ENCODE data around the gene KCNAB3. TPM values are rescaled to one million over a fixed set of nuclear protein-coding genes. Genes with fewer than 3 reads are reported as not detected.

Gene KCNAB3
- total RNA-seq, 2 experiments from 2014 or later: 6.6 to 6.7 TPM

DNA sequence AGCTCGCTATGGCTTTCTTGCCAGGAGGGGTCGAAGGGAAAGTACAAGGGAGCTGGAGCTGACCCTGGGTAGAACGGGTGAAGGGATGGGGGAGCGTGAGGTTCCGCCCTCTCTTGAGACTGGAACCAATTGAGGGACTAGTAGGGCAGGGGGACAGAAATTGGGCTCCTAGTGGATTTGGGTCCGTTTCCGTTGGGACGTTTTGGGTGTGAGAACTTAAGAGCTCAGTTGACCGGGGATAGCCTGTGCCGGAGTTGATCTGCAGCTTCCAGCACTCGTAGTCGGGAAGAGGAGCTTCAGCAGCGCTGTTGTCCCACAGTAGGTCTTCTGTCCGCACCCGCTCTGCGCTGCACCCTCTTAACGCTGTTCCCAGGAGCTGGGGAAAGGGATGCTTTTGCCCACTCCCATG is 2.8 kb upstream of the KCNAB3 start:
- Mint-ChIP-seq H3K36me3 (peaks cover 32% of the 10 kb centered on the region), H3K4me3 (peak overlapping the region; percentile 97), H3K9me3 (ENCODE audit: low read depth) (no peaks in the 10 kb centered on the region), H3K27me3 (no peaks in the 10 kb centered on the region), H3K27ac (peak overlapping the region; percentile 97), H3K4me1 (peaks cover 54% of the 10 kb centered on the region)
- CTCF ChIA-PET: interaction anchor here (0.6 to 12.2 kb wide), 28 partner anchors 9 to 245 kb away, joined by 3 to 130 read pairs (median 6); partner anchors contain the start of genes NAA38, RNF227 and TP53
- DNase-seq (peak; percentile 58), ATAC-seq (peak; percentile 25)

DNA sequence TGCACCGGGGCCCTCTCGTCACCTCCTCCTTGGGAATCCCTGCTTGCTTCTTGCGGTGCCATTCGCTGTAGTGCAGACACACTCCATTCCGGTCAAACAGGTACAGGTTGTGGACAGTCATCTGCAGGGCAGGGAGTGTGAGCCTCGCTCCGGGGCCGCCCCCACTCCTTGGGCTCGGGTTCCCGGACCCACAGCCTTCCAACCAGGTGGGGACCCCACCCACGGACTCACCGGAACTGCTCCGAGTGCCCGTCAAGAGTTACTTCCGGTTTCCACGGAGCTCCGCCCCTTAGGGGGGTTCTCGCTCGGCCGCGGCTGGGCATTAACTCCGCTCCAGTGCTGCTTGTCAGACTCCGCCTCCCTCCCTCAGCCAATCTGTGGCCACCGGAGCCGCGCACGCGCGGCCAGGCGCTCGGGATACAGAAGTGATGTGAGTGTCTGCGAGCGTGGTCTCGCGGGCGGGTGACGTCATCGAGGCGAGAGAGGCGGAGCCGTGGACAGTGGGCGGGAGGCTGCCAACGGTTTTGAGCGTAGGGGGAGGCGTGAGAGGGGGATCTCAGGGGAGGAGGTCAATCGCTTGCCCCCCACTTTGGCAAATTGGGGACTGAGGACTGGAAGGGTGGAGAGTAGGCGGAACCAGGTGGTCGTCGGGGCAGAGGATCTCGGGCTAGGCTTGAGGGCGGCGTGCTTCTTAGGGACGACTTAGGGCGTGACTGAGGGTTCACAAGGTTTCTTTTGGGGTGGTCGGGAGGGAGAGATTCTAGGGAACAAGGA is 2.2 kb upstream of the KCNAB3 start, which contains the start of the genes CNTROB and TRAPPC1:
Gene CNTROB (plus strand): TSS at position 498 of the 774 bp plus-strand sequence. CDS start 874 bp downstream, outside the sequence.
Gene TRAPPC1 (minus strand): TSS at position 238 of the 774 bp plus-strand sequence. CDS start 117 bp downstream, at position 121.
- CTCF ChIA-PET: interaction anchor here (0.6 to 12.2 kb wide), 25 partner anchors 9 to 244 kb away, joined by 3 to 130 read pairs (median 6); partner anchors contain the start of genes NAA38, RNF227 and TP53
- Mint-ChIP-seq H3K36me3 (peaks cover 28% of the 10 kb centered on the region), H3K4me3 (peak within 1 kb of the TSS; percentile 97), H3K4me1 (peaks cover 54% of the 10 kb centered on the region), H3K9me3 (ENCODE audit: low read depth) (no peaks in the 10 kb centered on the region), H3K27me3 (no peaks in the 10 kb centered on the region), H3K27ac (peak within 1 kb of the TSS; percentile 97)
- peak; percentile 97 for ATAC-seq
- peak; percentile 100 for DNase-seq

DNA sequence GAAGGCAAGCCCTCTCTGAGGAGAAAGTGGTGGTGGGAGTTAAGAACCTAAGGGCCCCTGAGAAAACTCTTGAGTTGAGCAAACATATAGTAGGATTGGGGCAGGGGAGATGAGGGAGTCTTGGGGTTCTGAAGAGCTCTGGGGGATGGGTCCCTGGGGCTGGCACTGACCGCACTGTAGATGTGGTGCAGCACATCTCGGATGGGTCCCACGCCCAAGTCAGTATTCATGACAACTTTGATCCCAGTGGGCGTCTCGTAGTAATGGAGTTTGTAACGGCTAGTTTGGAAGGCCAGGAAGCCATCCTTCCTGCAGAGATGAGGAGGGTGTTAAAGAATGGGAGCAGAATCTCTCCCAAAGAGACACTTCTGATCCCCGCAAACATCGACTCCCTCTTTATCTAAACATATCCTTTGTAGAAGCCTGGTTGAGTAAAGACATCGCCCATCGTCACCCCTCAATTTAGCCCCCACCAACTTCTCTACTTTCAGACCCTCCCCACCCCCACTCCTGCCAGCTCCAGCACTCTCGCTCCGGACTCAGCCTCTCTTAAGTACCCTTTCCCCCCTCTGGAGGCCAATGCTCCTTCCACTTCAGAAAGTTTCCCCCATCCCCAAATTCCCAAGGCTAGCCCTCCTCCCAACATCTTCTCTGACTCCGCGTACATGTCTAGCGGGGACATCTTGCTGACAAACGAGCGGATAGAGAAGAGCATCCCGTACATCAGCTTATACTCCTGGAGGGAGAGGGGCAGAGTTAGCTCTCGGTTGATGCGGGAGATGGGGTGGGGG is 1.4 kb upstream of the KCNAB3 start:
- Mint-ChIP-seq H3K9me3 (ENCODE audit: low read depth) (no peaks in the 10 kb centered on the region), H3K27ac (peak overlapping the region; percentile 97), H3K4me1 (peaks cover 50% of the 10 kb centered on the region)

DNA sequence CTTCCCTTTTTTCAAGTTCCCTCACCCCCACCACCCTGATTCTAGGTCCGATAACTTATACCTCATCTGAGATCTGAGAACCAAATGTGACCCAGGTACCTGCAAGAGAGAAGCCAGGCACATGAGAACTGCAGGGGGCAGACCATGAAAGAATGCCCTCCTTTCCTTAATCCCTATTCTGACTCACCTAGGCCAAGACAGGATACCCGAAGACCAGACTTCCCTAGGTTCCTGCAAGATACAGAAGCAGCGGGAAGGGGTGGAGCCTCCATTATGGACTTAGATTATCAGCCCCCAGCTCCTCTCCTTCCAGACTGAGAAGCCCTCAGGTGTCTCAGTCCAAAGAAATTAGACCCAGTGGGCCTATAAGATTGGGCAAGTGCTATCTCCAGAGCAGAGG is 2.1 kb downstream of the KCNAB3 start:
- Mint-ChIP-seq H3K27me3 (no peaks in the 10 kb centered on the region), H3K4me3 (no peak overlapping the region), H3K27ac (no peak overlapping the region), H3K36me3 (peaks cover 5% of the 10 kb centered on the region), H3K4me1 (peaks cover 33% of the 10 kb centered on the region), H3K9me3 (ENCODE audit: low read depth) (no peaks in the 10 kb centered on the region)
- ATAC-seq (no peak), DNase-seq (no peak)
- CTCF ChIA-PET: no interaction called here

More for the DNA sequence above, 1.4 kb upstream of the KCNAB3 start:
- H3K27me3 Mint-ChIP-seq: no peaks in the 10 kb centered on the region
- ATAC-seq (no peak), DNase-seq (peak; percentile 42)
- H3K36me3 Mint-ChIP-seq: peaks cover 20% of the 10 kb centered on the region
- peak overlapping the region; percentile 97 for H3K4me3 Mint-ChIP-seq
- CTCF ChIA-PET: interaction anchor here (0.9 to 12.2 kb wide), 12 partner anchors 10 to 110 kb away, joined by 3 to 130 read pairs (median 6); partner anchors contain the start of gene RNF227

DNA sequence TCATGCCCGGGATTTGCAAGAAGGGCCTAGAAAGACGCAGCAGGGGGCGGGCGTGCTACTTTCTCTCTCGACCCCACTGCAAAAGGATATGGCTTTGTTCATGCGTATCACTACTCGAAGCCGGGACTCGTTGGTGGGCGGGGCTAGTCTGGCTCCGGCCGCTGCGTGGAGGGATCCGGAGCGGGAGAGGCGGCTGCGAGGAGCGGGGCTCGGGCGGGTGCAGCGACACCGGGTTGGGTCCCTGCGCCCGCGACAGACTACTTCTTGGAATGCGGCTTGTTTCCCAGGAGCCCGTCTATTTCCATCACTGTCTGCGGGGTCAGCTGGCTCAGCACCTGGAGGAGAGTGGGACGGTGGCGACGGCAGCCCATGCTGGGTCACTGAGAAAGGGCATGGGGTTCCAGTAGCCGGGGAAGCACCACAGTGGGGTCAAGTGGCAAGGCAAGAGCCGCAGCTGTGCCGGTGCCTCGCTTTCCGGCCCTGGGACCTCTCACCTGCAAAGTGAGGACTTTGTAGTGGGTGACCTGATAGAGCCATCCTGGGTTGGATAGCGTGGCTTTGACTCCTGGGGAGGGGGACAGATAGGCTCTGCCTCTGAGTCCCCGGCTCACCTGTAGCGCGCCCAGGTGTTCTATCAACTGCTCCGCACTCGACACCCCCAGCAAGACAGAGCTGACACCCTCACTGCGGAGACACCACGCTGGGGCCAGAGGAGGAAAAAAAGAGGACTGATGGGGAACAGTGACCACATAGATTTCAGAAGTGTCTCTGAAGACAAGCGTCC is 6.6 kb downstream of the KCNAB3 start:
- no peaks in the 10 kb centered on the region for H3K9me3 Mint-ChIP-seq (ENCODE audit: low read depth)
- no peaks in the 10 kb centered on the region for H3K27me3 Mint-ChIP-seq

DNA sequence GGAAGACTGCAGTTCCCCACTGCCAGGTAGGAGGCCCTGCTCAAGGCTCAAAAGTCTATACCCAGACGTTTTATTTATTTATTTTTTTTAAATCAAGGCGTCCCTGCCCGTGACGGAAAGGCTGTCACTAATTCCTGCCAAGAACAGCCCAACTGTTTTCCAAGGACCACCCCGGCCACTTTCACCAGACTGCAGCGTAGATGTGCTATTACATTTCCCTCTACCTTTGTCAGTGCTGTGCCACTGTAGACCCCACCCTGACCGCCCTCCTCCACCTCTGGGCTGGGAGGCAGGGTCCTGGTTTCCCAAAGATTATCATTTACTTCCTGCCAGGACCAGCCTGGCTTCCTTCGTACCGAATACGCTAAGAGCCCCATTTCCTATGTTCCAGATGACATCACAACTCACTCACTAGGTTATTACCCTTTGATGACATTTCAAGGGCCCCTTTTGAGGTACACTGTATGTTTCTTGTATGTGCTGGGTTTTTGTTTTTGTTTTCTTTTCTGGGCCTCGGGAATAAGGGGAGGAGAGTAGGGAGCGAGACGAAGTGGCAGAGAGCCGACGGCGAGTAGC is 7.3 kb downstream of the KCNAB3 start:
- Mint-ChIP-seq H3K4me3 (peak overlapping the region; percentile 68), H3K4me1 (peaks cover 15% of the 10 kb centered on the region), H3K36me3 (no peaks in the 10 kb centered on the region), H3K9me3 (ENCODE audit: low read depth) (no peaks in the 10 kb centered on the region), H3K27me3 (no peaks in the 10 kb centered on the region), H3K27ac (peak overlapping the region; percentile 72)
- DNase-seq: no peak
- ATAC-seq: peak; percentile 27
- CTCF ChIA-PET: interaction anchor here (0.7 to 15.4 kb wide), 7 partner anchors 7 to 235 kb away, joined by 3 to 312 read pairs (median 3); partner anchors contain the start of genes CNTROB, TP53 and TRAPPC1

More for the DNA sequence above, 6.6 kb downstream of the KCNAB3 start:
- CTCF ChIA-PET: interaction anchor here (0.7 to 15.4 kb wide), 8 partner anchors 8 to 152 kb away, joined by 3 to 312 read pairs (median 3); partner anchors contain the start of genes CNTROB and TRAPPC1
- peaks cover 2% of the 10 kb centered on the region for H3K36me3 Mint-ChIP-seq
- peak overlapping the region; percentile 72 for H3K27ac Mint-ChIP-seq
- peaks cover 15% of the 10 kb centered on the region for H3K4me1 Mint-ChIP-seq
- ATAC-seq: peak; percentile 96
- peak; percentile 89 for DNase-seq
- H3K4me3 Mint-ChIP-seq: peak overlapping the region; percentile 68

DNA sequence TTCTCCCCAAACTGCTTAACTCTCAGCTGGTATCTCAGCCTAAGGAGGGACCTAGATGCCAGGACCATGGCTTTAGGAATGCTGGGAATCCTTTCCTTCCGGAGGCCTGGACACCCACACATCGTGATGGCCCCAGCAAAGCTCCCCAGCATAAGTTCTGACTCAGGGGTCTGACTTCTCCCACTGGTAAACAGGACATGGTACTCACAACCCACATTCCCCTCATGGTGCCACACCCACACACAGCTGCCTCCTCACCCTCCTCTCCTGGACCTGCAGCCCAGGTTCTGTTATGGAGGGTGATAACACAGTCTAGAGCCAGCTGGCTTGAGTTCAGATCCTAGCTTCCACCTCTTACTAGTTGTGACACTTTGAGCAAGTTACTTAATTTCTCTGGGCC is 12.8 kb downstream of the KCNAB3 start:
- peaks cover 28% of the 10 kb centered on the region for H3K4me1 Mint-ChIP-seq
- H3K27ac Mint-ChIP-seq: peak overlapping the region; percentile 14
- H3K9me3 Mint-ChIP-seq (ENCODE audit: low read depth): no peaks in the 10 kb centered on the region
- H3K4me3 Mint-ChIP-seq: peak overlapping the region; percentile 87
- peaks cover 2% of the 10 kb centered on the region for H3K36me3 Mint-ChIP-seq
- ATAC-seq (no peak), DNase-seq (no peak)
- H3K27me3 Mint-ChIP-seq: no peaks in the 10 kb centered on the region
- CTCF ChIA-PET: interaction anchor here (0.8 to 15.4 kb wide), 13 partner anchors 10 to 177 kb away, joined by 3 to 312 read pairs (median 6); partner anchors contain the start of genes CNTROB, KCNAB3, NAA38 and TRAPPC1

DNA sequence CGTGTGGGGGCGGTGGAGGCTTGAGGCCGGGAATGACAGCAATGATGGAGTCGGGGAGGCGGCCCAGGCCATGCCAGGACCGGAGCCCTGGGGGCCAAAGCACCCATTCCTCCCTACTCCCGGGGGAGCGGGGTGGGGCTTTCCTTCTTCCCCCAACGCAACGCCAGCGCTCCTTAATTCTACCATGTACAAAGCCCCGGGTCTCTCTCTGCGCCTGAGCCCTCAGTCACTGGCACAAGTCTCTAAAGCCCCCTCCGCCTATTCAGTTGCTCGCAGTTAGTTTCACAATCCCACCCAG is 13.3 kb downstream of the KCNAB3 start:
- ATAC-seq: no peak
- H3K4me1 Mint-ChIP-seq: peaks cover 28% of the 10 kb centered on the region
- CTCF ChIA-PET: interaction anchor here (0.8 to 15.4 kb wide), 15 partner anchors 10 to 158 kb away, joined by 3 to 312 read pairs (median 6); partner anchors contain the start of genes CHD3, CNTROB, KCNAB3 and NAA38
- peaks cover 2% of the 10 kb centered on the region for H3K36me3 Mint-ChIP-seq
- no peak for DNase-seq
- no peaks in the 10 kb centered on the region for H3K27me3 Mint-ChIP-seq
- no peaks in the 10 kb centered on the region for H3K9me3 Mint-ChIP-seq (ENCODE audit: low read depth)
- peak overlapping the region; percentile 87 for H3K4me3 Mint-ChIP-seq
- peak overlapping the region; percentile 14 for H3K27ac Mint-ChIP-seq

DNA sequence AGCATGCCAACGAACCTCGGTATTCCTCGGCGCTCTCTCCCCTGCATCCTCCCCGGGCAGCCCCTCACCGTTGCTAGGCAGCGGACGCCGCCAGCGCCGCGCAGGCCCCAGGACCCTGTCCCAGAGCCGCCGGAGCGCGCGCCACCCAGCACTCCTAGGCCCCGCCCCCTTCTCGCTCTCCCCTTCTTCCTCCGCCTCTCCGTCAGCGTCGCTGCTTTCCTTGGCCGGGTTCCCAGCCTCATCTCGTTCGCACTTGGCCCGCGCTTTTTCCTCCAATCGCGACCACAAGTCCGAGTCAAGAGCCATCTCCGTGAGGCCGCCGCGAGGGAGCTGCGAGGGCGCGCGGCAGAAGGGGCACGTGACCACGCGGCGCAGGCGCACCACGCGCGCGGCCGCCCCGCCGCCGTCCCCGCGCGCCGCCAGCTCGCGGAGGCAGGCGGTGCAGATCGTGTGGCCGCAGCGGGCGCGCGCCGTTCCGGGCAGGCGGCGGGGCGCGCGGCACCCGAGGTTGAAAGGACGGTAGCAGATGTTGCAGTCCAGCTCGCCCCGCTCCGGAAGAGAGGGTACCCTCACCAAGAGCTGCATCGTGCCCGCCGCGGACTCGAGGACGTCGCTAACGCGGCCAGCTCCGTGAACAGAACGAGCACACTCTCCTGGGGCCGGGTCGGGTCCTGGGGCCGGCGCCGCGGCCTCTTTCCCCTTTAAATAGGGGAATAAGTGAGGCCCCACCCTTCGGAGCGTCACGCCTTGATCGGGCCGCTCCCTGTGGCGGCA is 13.9 kb downstream of the KCNAB3 start, which contains the start of gene RNF227:
Gene RNF227 (minus strand): TSS at position 679 of the 774 bp plus-strand sequence. CDS start 94 bp downstream, at position 585.
- CTCF ChIA-PET: interaction anchor here (0.7 to 15.4 kb wide), 18 partner anchors 7 to 159 kb away, joined by 3 to 312 read pairs (median 4); partner anchors contain the start of genes CHD3, CNTROB, KCNAB3 and NAA38
- H3K27ac Mint-ChIP-seq: peak within 1 kb of the TSS; percentile 94
- H3K27me3 Mint-ChIP-seq: no peaks in the 10 kb centered on the region
- H3K4me1 Mint-ChIP-seq: peaks cover 28% of the 10 kb centered on the region
- ATAC-seq (peak; percentile 87), DNase-seq (peak; percentile 89)
- peaks cover 7% of the 10 kb centered on the region for H3K36me3 Mint-ChIP-seq
- H3K4me3 Mint-ChIP-seq: peak within 1 kb of the TSS; percentile 87
- H3K9me3 Mint-ChIP-seq (ENCODE audit: low read depth): no peaks in the 10 kb centered on the region

DNA sequence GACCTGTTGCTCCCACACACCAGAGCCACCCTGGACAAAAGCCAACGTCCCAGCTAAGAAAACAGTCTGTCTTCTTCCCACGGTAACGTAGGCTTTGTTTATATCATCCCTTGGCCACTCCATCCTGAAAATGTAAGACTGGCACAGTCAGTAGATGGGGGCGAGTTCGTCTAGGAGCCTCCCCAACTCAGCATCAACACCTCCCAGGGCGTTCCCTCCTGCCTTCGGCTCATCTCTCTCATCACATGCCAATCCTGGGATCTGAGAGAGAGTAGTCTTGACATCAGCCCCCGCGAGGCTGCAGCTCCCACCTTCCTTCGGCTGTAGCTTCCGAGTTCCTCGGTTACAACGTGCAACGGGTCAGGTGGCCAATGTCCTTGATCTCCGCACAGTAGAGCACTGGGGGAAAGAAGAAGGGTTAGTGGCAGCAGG is 14.5 kb downstream of the KCNAB3 start:
- no peak for DNase-seq
- CTCF ChIA-PET: interaction anchor here (0.7 to 15.4 kb wide), 14 partner anchors 8 to 143 kb away, joined by 3 to 312 read pairs (median 4); partner anchors contain the start of genes CHD3, CNTROB, KCNAB3 and NAA38
- H3K27me3 Mint-ChIP-seq: no peaks in the 10 kb centered on the region
- H3K4me3 Mint-ChIP-seq: peak overlapping the region; percentile 87
- no peaks in the 10 kb centered on the region for H3K9me3 Mint-ChIP-seq (ENCODE audit: low read depth)
- peaks cover 10% of the 10 kb centered on the region for H3K36me3 Mint-ChIP-seq
- peak overlapping the region; percentile 94 for H3K27ac Mint-ChIP-seq
- ATAC-seq: peak; percentile 48
- peaks cover 28% of the 10 kb centered on the region for H3K4me1 Mint-ChIP-seq

DNA sequence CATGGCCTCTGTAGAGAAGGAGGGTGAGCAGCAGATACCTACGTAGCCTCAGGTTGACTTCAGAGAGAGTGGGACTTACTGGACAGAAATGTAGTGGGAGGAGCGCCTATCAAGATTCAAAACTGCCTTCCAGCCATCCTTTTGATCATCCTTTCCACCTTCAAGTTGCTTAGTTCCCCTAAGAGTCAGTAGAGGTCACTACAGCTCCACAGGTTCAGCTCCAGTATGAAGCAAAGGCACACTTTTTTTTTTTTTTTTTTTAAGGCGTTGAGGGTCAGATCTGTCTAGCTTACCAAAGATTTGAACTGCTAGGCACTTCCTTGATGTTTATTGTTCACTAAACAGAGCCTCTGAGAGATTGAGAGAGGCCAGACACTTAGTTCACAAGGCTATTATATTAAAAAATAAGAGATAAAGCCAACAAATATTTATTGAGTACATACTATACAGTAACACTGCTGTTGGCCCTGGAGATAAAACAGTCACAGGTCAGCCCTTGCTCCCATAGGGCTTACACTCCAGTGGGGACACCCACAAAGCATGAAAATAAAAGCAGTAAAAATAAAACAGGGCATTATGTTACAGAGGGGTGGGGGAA is 16.6 kb downstream of the KCNAB3 start:
- Mint-ChIP-seq H3K27me3 (no peaks in the 10 kb centered on the region), H3K27ac (peak overlapping the region; percentile 62), H3K4me3 (peak overlapping the region; percentile 34), H3K36me3 (peaks cover 22% of the 10 kb centered on the region), H3K9me3 (ENCODE audit: low read depth) (no peaks in the 10 kb centered on the region), H3K4me1 (peaks cover 28% of the 10 kb centered on the region)
- ATAC-seq: peak; percentile 38
- CTCF ChIA-PET: interaction anchor here (0.8 to 15.4 kb wide), 27 partner anchors 9 to 169 kb away, joined by 3 to 312 read pairs (median 4); partner anchors contain the start of gene CNTROB
- DNase-seq: peak; percentile 61
